ENCODE measurements around the gene LRRC27. TPM values are rescaled to one million over a fixed set of nuclear protein-coding genes. Genes with fewer than 3 reads are reported as not detected.
A peak's percentile ranks its signal among the peaks of the same experiment; 100 is the strongest.

The LRRC27 gene
- total and polyA plus RNA-seq, 7 experiments from 2014 or later, result 1.8 to 10.8 (median 6.0) TPM

DNA sequence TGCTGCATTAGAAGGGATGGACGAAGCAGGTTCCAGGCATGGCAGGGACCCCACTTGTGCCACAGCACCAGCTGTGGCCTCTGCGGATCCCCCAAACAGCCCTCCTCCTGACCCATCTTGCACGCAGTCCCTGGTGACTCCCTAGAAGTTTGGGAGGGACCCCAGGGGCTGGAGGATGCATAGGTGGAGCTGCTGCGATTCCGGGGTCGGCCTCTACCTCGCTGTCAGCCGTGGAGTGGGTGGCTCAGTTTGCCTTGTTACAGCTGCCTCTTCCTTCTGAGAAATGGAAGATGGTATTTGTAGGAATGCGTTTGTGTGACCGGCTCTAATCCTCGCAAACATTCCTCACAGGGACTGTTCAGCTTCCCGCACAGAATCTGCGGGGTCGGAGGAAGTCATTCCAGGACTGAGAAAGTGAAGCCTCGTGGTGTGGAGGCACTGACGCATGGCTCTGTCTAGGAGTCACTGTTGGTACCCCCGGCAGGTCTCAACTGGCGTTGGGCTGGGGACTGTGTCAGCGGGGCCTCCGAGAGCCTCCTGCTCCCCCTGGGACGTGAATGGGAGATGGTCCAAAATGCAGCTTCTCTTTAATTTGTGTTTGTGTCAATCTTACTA is 82.5 kb downstream of the LRRC27 start:
- H3K4me1 Mint-ChIP-seq, result peaks cover 0 to 27% (median 13%) of the 10 kb centered on the region in 7 donors
- ATAC-seq, result no peak
- peak overlapping the region in 2 of 9 donors; percentile 12 to 22 for H3K27ac Mint-ChIP-seq
- intact Hi-C loops (cut with micrococcal nuclease), result no loop called here
- Histone ChIP-seq H3K4me1 (ENCODE audit: control insufficient read depth in 2 of 2, insufficient read depth in 2 of 2, low read length in 2 of 2) (no peaks in the 10 kb centered on the region), H3K27ac (ENCODE audit: low read depth, low read length) (no peak overlapping the region), H3K27me3 (ENCODE audit: control insufficient read depth in 2 of 2, insufficient read depth in 2 of 2, low read length in 2 of 2) (no peaks in the 10 kb centered on the region), H3K4me3 (ENCODE audit: low read length) (no peak overlapping the region), H3K9me3 (ENCODE audit: control insufficient read depth in 2 of 3, low read length in 3 of 3) (no peaks in the 10 kb centered on the region), H3K36me3 (ENCODE audit: control insufficient read depth in 2 of 3, insufficient read depth in 3 of 3, low read length in 3 of 3) (peaks cover 0 to 28% (median 0%) of the 10 kb centered on the region in 3 experiments)
- no peaks in the 10 kb centered on the region for H3K9me3 Mint-ChIP-seq
- ChIA-PET POLR2A (no interaction called here), CTCF (no interaction called here)
- peak overlapping the region in 1 of 10 donors; percentile 16 for H3K4me3 Mint-ChIP-seq
- peaks cover 0 to 9% (median 2%) of the 10 kb centered on the region in 5 donors for H3K36me3 Mint-ChIP-seq
- no peaks in the 10 kb centered on the region for H3K27me3 Mint-ChIP-seq
- no peak for DNase-seq

GRCh38 chr10:132415255-132415654 is 83.3 kb downstream of the LRRC27 start:
- no peaks in the 10 kb centered on the region for H3K27me3 ChIP-seq (ENCODE audit: control insufficient read depth in 2 of 2, insufficient read depth in 2 of 2, low read length in 2 of 2)
- peaks cover 0 to 28% (median 0%) of the 10 kb centered on the region in 3 experiments for H3K36me3 ChIP-seq (ENCODE audit: control insufficient read depth in 2 of 3, insufficient read depth in 3 of 3, low read length in 3 of 3)
- ChIA-PET POLR2A (no interaction called here), CTCF (no interaction called here)
- intact Hi-C loops (cut with micrococcal nuclease), result no loop called here
- H3K27ac ChIP-seq (ENCODE audit: low read depth, low read length), result no peak overlapping the region
- no peak for DNase-seq
- no peak for ATAC-seq
- H3K4me3 Mint-ChIP-seq, result peak overlapping the region in 1 of 10 donors; percentile 6
- peaks cover 0 to 9% (median 2%) of the 10 kb centered on the region in 5 donors for H3K36me3 Mint-ChIP-seq
- no peaks in the 10 kb centered on the region for H3K27me3 Mint-ChIP-seq
- H3K9me3 Mint-ChIP-seq, result no peaks in the 10 kb centered on the region
- H3K27ac Mint-ChIP-seq, result peak overlapping the region in 2 of 9 donors; percentile 12 to 24
- H3K4me3 ChIP-seq (ENCODE audit: low read length), result no peak overlapping the region
- H3K4me1 Mint-ChIP-seq, result peaks cover 3 to 21% (median 13%) of the 10 kb centered on the region in 7 donors
- H3K4me1 ChIP-seq (ENCODE audit: control insufficient read depth in 2 of 2, insufficient read depth in 2 of 2, low read length in 2 of 2), result peaks cover 0 to 5% of the 10 kb centered on the region in 2 donors
- H3K9me3 ChIP-seq (ENCODE audit: control insufficient read depth in 2 of 3, low read length in 3 of 3), result no peaks in the 10 kb centered on the region

GRCh38 chr10:132415956-132416355 is 84.0 kb downstream of the LRRC27 start:
- H3K36me3 Mint-ChIP-seq, result peaks cover 0 to 9% (median 2%) of the 10 kb centered on the region in 5 donors
- Histone ChIP-seq H3K4me1 (ENCODE audit: control insufficient read depth in 2 of 2, insufficient read depth in 2 of 2, low read length in 2 of 2) (peaks cover 0 to 8% of the 10 kb centered on the region in 2 donors), H3K27me3 (ENCODE audit: control insufficient read depth in 2 of 2, insufficient read depth in 2 of 2, low read length in 2 of 2) (no peaks in the 10 kb centered on the region), H3K4me3 (ENCODE audit: low read length) (no peak overlapping the region), H3K9me3 (ENCODE audit: control insufficient read depth in 2 of 3, low read length in 3 of 3) (no peaks in the 10 kb centered on the region), H3K36me3 (ENCODE audit: control insufficient read depth in 2 of 3, insufficient read depth in 3 of 3, low read length in 3 of 3) (peaks cover 0 to 22% (median 0%) of the 10 kb centered on the region in 3 experiments), H3K27ac (ENCODE audit: low read depth, low read length) (no peak overlapping the region)
- no peaks in the 10 kb centered on the region for H3K27me3 Mint-ChIP-seq
- intact Hi-C loops (cut with micrococcal nuclease), result no loop called here
- H3K4me1 Mint-ChIP-seq, result peaks cover 4 to 28% (median 19%) of the 10 kb centered on the region in 7 donors
- ATAC-seq (no peak), DNase-seq (no peak)
- H3K9me3 Mint-ChIP-seq, result no peaks in the 10 kb centered on the region
- H3K27ac Mint-ChIP-seq, result peak overlapping the region in 1 of 9 donors; percentile 24
- H3K4me3 Mint-ChIP-seq, result no peak overlapping the region
- ChIA-PET POLR2A (no interaction called here), CTCF (no interaction called here)

DNA sequence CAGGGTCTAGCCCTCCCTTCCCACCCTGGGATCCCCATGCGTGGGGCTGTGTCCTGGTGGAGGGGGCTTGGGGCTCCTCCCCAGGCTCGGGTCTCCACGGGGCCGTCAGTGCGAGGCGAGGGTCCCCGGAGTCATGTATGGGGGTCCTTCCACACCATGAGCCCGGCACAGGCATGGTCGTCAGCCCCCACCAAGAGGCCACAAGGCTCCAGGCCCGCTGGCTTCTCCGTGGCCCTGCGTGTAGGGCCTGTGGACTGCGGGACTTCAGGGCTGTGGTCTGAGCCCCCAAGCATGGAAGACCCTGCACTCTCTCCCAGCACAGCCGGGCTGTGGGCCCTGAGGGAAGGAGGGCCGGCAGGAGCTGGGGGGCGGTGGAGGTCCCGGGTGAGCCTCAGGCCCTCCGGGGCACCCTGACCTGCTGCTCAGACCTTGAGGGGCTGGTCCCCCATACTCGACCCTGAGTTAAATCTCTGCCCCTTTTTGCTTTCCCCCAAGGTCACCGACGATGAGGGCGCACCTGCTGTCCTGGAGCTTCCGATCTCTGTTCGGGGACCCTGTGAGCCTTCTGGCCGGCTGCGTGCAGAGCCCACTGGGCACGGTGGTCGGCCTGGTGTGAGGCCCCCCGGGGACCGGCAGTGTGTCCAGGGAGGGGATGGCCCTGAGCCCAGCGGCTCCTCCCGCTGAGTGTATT is 84.7 kb downstream of the LRRC27 start:
- Mint-ChIP-seq H3K36me3 (peaks cover 0 to 9% (median 2%) of the 10 kb centered on the region in 5 donors), H3K27ac (no peak overlapping the region), H3K9me3 (no peaks in the 10 kb centered on the region), H3K4me3 (no peak overlapping the region), H3K27me3 (no peaks in the 10 kb centered on the region), H3K4me1 (peaks cover 5 to 29% (median 22%) of the 10 kb centered on the region in 7 donors)
- intact Hi-C loops (cut with micrococcal nuclease), result no loop called here
- Histone ChIP-seq H3K27me3 (ENCODE audit: control insufficient read depth in 2 of 2, insufficient read depth in 2 of 2, low read length in 2 of 2) (no peaks in the 10 kb centered on the region), H3K4me3 (ENCODE audit: low read length) (no peak overlapping the region), H3K4me1 (ENCODE audit: control insufficient read depth in 2 of 2, insufficient read depth in 2 of 2, low read length in 2 of 2) (peaks cover 0 to 15% of the 10 kb centered on the region in 2 donors), H3K36me3 (ENCODE audit: control insufficient read depth in 2 of 3, insufficient read depth in 3 of 3, low read length in 3 of 3) (peaks cover 0 to 18% (median 0%) of the 10 kb centered on the region in 3 experiments), H3K9me3 (ENCODE audit: control insufficient read depth in 2 of 3, low read length in 3 of 3) (no peaks in the 10 kb centered on the region), H3K27ac (ENCODE audit: low read depth, low read length) (no peak overlapping the region)
- ChIA-PET CTCF (no interaction called here), POLR2A (no interaction called here)
- ATAC-seq (no peak), DNase-seq (no peak)

GRCh38 chr10:132417257-132417910 is 85.4 kb downstream of the LRRC27 start:
- Mint-ChIP-seq H3K4me1 (peaks cover 8 to 32% (median 27%) of the 10 kb centered on the region in 7 donors), H3K9me3 (no peaks in the 10 kb centered on the region), H3K27ac (no peak overlapping the region), H3K27me3 (no peaks in the 10 kb centered on the region), H3K36me3 (peaks cover 0 to 9% (median 2%) of the 10 kb centered on the region in 5 donors), H3K4me3 (no peak overlapping the region)
- POLR2A ChIA-PET, result no interaction called here
- peaks cover 0 to 22% of the 10 kb centered on the region in 2 donors for H3K4me1 ChIP-seq (ENCODE audit: control insufficient read depth in 2 of 2, insufficient read depth in 2 of 2, low read length in 2 of 2)
- CTCF ChIA-PET, result no interaction called here
- no peaks in the 10 kb centered on the region for H3K9me3 ChIP-seq (ENCODE audit: control insufficient read depth in 2 of 3, low read length in 3 of 3)
- intact Hi-C loops (cut with micrococcal nuclease), result no loop called here
- H3K4me3 ChIP-seq (ENCODE audit: low read length), result no peak overlapping the region
- DNase-seq (no peak), ATAC-seq (no peak)
- H3K27ac ChIP-seq (ENCODE audit: low read depth, low read length), result no peak overlapping the region
- H3K36me3 ChIP-seq (ENCODE audit: control insufficient read depth in 2 of 3, insufficient read depth in 3 of 3, low read length in 3 of 3), result peaks cover 0 to 18% (median 0%) of the 10 kb centered on the region in 3 experiments
- no peaks in the 10 kb centered on the region for H3K27me3 ChIP-seq (ENCODE audit: control insufficient read depth in 2 of 2, insufficient read depth in 2 of 2, low read length in 2 of 2)

GRCh38 chr10:132417957-132418441 is 86.0 kb downstream of the LRRC27 start:
- POLR2A ChIA-PET, result interaction anchor here (0.8 kb wide), 1 partner anchor 12 kb away, joined by 3 read pairs; no protein-coding TSS in a partner anchor
- Histone ChIP-seq H3K27me3 (ENCODE audit: control insufficient read depth in 2 of 2, insufficient read depth in 2 of 2, low read length in 2 of 2) (no peaks in the 10 kb centered on the region), H3K4me3 (ENCODE audit: low read length) (no peak overlapping the region), H3K36me3 (ENCODE audit: control insufficient read depth in 2 of 3, insufficient read depth in 3 of 3, low read length in 3 of 3) (peaks cover 0 to 14% (median 0%) of the 10 kb centered on the region in 3 experiments), H3K4me1 (ENCODE audit: control insufficient read depth in 2 of 2, insufficient read depth in 2 of 2, low read length in 2 of 2) (peaks cover 0 to 28% of the 10 kb centered on the region in 2 donors), H3K27ac (ENCODE audit: low read depth, low read length) (no peak overlapping the region), H3K9me3 (ENCODE audit: control insufficient read depth in 2 of 3, low read length in 3 of 3) (no peaks in the 10 kb centered on the region)
- Mint-ChIP-seq H3K4me3 (no peak overlapping the region), H3K27ac (peak overlapping the region in 3 of 9 donors; percentile 59 to 69 (median 63)), H3K9me3 (no peaks in the 10 kb centered on the region), H3K27me3 (peaks cover 0 to 1% (median 0%) of the 10 kb centered on the region in 5 donors), H3K4me1 (peaks cover 14 to 34% (median 31%) of the 10 kb centered on the region in 7 donors), H3K36me3 (peaks cover 0 to 9% (median 2%) of the 10 kb centered on the region in 5 donors)
- intact Hi-C loops (cut with micrococcal nuclease), result no loop called here
- no peak for DNase-seq
- CTCF ChIA-PET, result no interaction called here
- peak; percentile 26 for ATAC-seq
